Smooth muscle cell (in vitro differentiated cells): ENCODE data around the gene NDUFC2. TPM values are rescaled to one million over a fixed set of nuclear protein-coding genes. Genes with fewer than 3 reads are reported as not detected.

Experiments used
- DNase-seq: peaks from one replicate; lab custom pipeline; 2025; ENCODE audit not compliant: unreplicated experiment; lab: John Stamatoyannopoulos, UW
- H2AFZ ChIP-seq: fragments of 200-600 bp; sonication (generic); 2 replicates; pipeline ENCODE4 v1.6.0; 2016; ENCODE audit warnings: antibody characterized with exemption, low read depth, mild to moderate bottlenecking
- H3F3A ChIP-seq: fragments of 200-600 bp; sonication (generic); 2 replicates; pipeline ENCODE4 v1.6.0; 2017; ENCODE audit warnings: antibody characterized with exemption, low read depth
- H3K27ac ChIP-seq: fragments of 200-600 bp; sonication (generic); 2 replicates; pipeline ENCODE4 v1.5.1; 2016; ENCODE audit warnings: low read depth, mild to moderate bottlenecking
- H3K27me3 ChIP-seq: fragments of 200-600 bp; sonication (generic); 2 replicates; pipeline ENCODE4 v1.6.1; 2016; ENCODE audit warnings: low read depth, mild to moderate bottlenecking
- H3K36me3 ChIP-seq: fragments of 200-600 bp; sonication (generic); 2 replicates; pipeline ENCODE4 v1.5.1; 2016; ENCODE audit warnings: low read depth
- H3K4me1 ChIP-seq: fragments of 200-600 bp; sonication (generic); 2 replicates; pipeline ENCODE4 v1.5.1; 2016; ENCODE audit warnings: low read depth
- H3K4me2 ChIP-seq: fragments of 200-600 bp; sonication (generic); 2 replicates; pipeline ENCODE4 v1.6.0; 2016; ENCODE audit warnings: mild to moderate bottlenecking
- H3K4me3 ChIP-seq: fragments of 200-600 bp; sonication (generic); 2 replicates; pipeline ENCODE4 v1.5.1; 2016; ENCODE audit warnings: mild to moderate bottlenecking
- H3K79me2 ChIP-seq: fragments of 200-600 bp; sonication (generic); 2 replicates; pipeline ENCODE4 v1.6.0; 2016; ENCODE audit warnings: low read depth, mild to moderate bottlenecking
- H3K9ac ChIP-seq: fragments of 200-600 bp; sonication (generic); 2 replicates; pipeline ENCODE4 v1.6.0; 2016; ENCODE audit warnings: low read depth
- H3K9me3 ChIP-seq: fragments of 200-600 bp; sonication (generic); replicated peaks from 2 replicates; pipeline ENCODE4 v1.5.1; 2016; ENCODE audit warnings: low read depth
- H4K20me1 ChIP-seq: fragments of 200-600 bp; sonication (generic); 2 replicates; pipeline ENCODE4 v1.6.0; 2016; ENCODE audit warnings: low read depth
- CTCF ChIP-seq: fragments of 200-600 bp; sonication (generic); IDR thresholded peaks from 2 replicates; pipeline ENCODE4 v1.5.1; 2017; ENCODE audit warnings: borderline replicate concordance, mild to moderate bottlenecking, antibody characterized with exemption; ENCODE audit not compliant: insufficient read depth, poor library complexity, severe bottlenecking
- WGBS: methylation state at CpG from one replicate; pipeline ENCODE4 v1.1.7; 2016; ENCODE audit warnings: low lambda C conversion rate; 5-methylcytosine and 5-hydroxymethylcytosine counted together
- polyA plus RNA-seq: library from polyadenylated mRNA; unstranded; fragments of >200 nt; fragmentation: Nextera tagmentation; extraction: Ambion mirVana; gene quantifications from 2 replicates; pipeline ENCODE4 v1.2.1, GENCODE V29; 2016
- total RNA-seq: library from RNA; depleted of rRNA; stranded (reverse); fragments of >200 nt; gene quantifications from 2 replicates; pipeline ENCODE4 v1.2.3, GENCODE V29; 2014

The NDUFC2 gene
- total and polyA plus RNA-seq, 2 experiments from 2014 or later: 164 to 472 TPM

- no peak overlapping the region for H2AFZ ChIP-seq
These were observed 1.9 kb upstream of the NDUFC2 start for GRCh38 chr11:78081583-78081982.

GRCh38 chr11:78080818-78081495 is 1.3 kb upstream of the NDUFC2 start:
- TF ChIP-seq CTCF: no peak
- no peaks in the 10 kb centered on the region for H3F3A ChIP-seq
- 72% methylated on average over 11 of the region's 11 CpGs for WGBS
- H3K9me3 ChIP-seq: no peaks in the 10 kb centered on the region
- peak overlapping the region; percentile 98 for H2AFZ ChIP-seq
- no peak overlapping the region for H3K4me3 ChIP-seq
- no peak overlapping the region for H3K9ac ChIP-seq
- no peak for DNase-seq
- H3K27ac ChIP-seq: peak overlapping the region; percentile 78
- H3K4me2 ChIP-seq: no peak overlapping the region
- no peaks in the 10 kb centered on the region for H3K36me3 ChIP-seq
- peaks cover 42% of the 10 kb centered on the region for H3K79me2 ChIP-seq
- peaks cover 27% of the 10 kb centered on the region for H4K20me1 ChIP-seq
- H3K27me3 ChIP-seq: no peaks in the 10 kb centered on the region
- H3K4me1 ChIP-seq: peaks cover 10% of the 10 kb centered on the region

More at GRCh38 chr11:78081583-78081982, 1.9 kb upstream of the NDUFC2 start:
- no peaks in the 10 kb centered on the region for H3F3A ChIP-seq
- H4K20me1 ChIP-seq: peaks cover 22% of the 10 kb centered on the region
- H3K27ac ChIP-seq: no peak overlapping the region
- no peaks in the 10 kb centered on the region for H3K9me3 ChIP-seq
- H3K79me2 ChIP-seq: peaks cover 36% of the 10 kb centered on the region
- H3K27me3 ChIP-seq: no peaks in the 10 kb centered on the region
- no peaks in the 10 kb centered on the region for H3K36me3 ChIP-seq
- 94% methylated on average over 6 of the region's 6 CpGs for WGBS
- no peak overlapping the region for H3K4me2 ChIP-seq
- no peak for TF ChIP-seq CTCF
- no peak overlapping the region for H3K4me3 ChIP-seq
- H3K4me1 ChIP-seq: peaks cover 10% of the 10 kb centered on the region
- no peak overlapping the region for H3K9ac ChIP-seq
- DNase-seq: no peak

GRCh38 chr11:78080084-78080817 is 589 bp upstream of the NDUFC2 start:
- Histone ChIP-seq H3K4me2 (peak overlapping the region; percentile 99), H3K4me3 (peak overlapping the region; percentile 99), H3K27ac (peak overlapping the region; percentile 78), H3K9me3 (no peaks in the 10 kb centered on the region), H3K4me1 (peaks cover 10% of the 10 kb centered on the region), H3K27me3 (no peaks in the 10 kb centered on the region), H3K9ac (peak overlapping the region; percentile 95), H3F3A (no peaks in the 10 kb centered on the region), H2AFZ (peak overlapping the region; percentile 98), H4K20me1 (peaks cover 33% of the 10 kb centered on the region), H3K36me3 (no peaks in the 10 kb centered on the region), H3K79me2 (peaks cover 49% of the 10 kb centered on the region)
- no peak for TF ChIP-seq CTCF
- DNase-seq: no peak
- 67% methylated on average over 23 of the region's 23 CpGs for WGBS
